Activated naive CD4-positive, alpha-beta T cell treated with anti-CD3 and anti-CD28 coated beads, Interleukin-2, amount 10 ng/mL, durations not matched to agents 5 hours and 36 hours (primary cell): ENCODE data around the gene ATP2C1. TPM values are rescaled to one million over a fixed set of nuclear protein-coding genes. Genes with fewer than 3 reads are reported as not detected.

ENCODE experiments used
- total RNA-seq, 2 experiments: library from RNA; stranded (reverse); gene quantifications; one replicate each; pipeline ENCODE4 v1.2.3, GENCODE V29; 2021

ATP2C1 gene
- total RNA-seq: 10 to 100 TPM; 61.2 to 69.4 TPM

GRCh38 chr3:130893376-130894129, at the start of gene ATP2C1:
Gene ATP2C1, plus strand, starts transcription at chr3:130894084. Its CDS starts 686 bp downstream, at chr3:130894770.

GRCh38 chr3:131026321-131027151, 132.7 kb downstream of the ATP2C1 start, which contains the start of the genes ASTE1 and NEK11:
Gene ASTE1, minus strand, starts transcription at chr3:131026825. Its CDS starts 1,519 bp downstream, at chr3:131025306.
Gene NEK11, plus strand, starts transcription at chr3:131026877. Its CDS starts 2,832 bp downstream, at chr3:131029709.

Other genes with a start within 250 kb of the ATP2C1 start
- 10 to 100 TPM; 22.8 to 23.6 TPM for gene PIK3R4, start 147.3 kb upstream of the ATP2C1 start, total RNA-seq
- 10 to 100 TPM; 14.1 to 14.3 TPM for gene ASTE1, start 132.7 kb downstream of the ATP2C1 start, total RNA-seq
- gene NEK11, start 132.8 kb downstream of the ATP2C1 start, total RNA-seq: 1 to 10 TPM; 1.1 to 1.7 TPM